CD4-positive, alpha-beta T cell treated with Interleukin-6 for 4 hours (primary cell): Measurements from ENCODE around the gene ZFY.
"Not testable (repeated sequence)": the region's sequence is repeated elsewhere in the genome, so short reads cannot be mapped to it uniquely, and the experiment has no call there.

ENCODE experiments used
- DNase-seq: peaks from one replicate; pipeline ENCODE4 v3.0.0-alpha.2; 2020; ENCODE audit warnings: mixed read lengths

The ZFY gene

GRCh38 chrY:2979283-2979682 lies 44.1 kb downstream of the ZFY start:
- no peak for DNase-seq

- DNase-seq, result no peak
Measured at GRCh38 chrY:2984491-2984890, 49.3 kb downstream of the ZFY start.

GRCh38 chrY:2987178-2987577 lies 52.0 kb downstream of the ZFY start:
- DNase-seq, result not testable (repeated sequence)

GRCh38 chrY:2997369-2997768 lies 62.2 kb downstream of the ZFY start:
- DNase-seq, result not testable (repeated sequence)

GRCh38 chrY:3002190-3002589 lies 67.0 kb downstream of the ZFY start:
- DNase-seq, result no peak

GRCh38 chrY:3002680-3003515 lies 67.7 kb downstream of the ZFY start:
- no peak for DNase-seq

GRCh38 chrY:3003516-3003830 lies 68.3 kb downstream of the ZFY start:
- no peak for DNase-seq

- DNase-seq, result no peak
Measured at GRCh38 chrY:3003846-3004245, 68.7 kb downstream of the ZFY start.

- not testable (repeated sequence) for DNase-seq
Measured at GRCh38 chrY:3006031-3006430, 70.8 kb downstream of the ZFY start.

GRCh38 chrY:3007967-3008366 lies 72.8 kb downstream of the ZFY start:
- no peak for DNase-seq

- no peak for DNase-seq
Measured at GRCh38 chrY:3012226-3012625, 77.0 kb downstream of the ZFY start.

GRCh38 chrY:3016594-3016993 lies 81.4 kb downstream of the ZFY start:
- DNase-seq, result no peak

GRCh38 chrY:3018546-3018945 lies 83.4 kb downstream of the ZFY start:
- DNase-seq, result no peak

GRCh38 chrY:3019584-3019983 lies 84.4 kb downstream of the ZFY start:
- no peak for DNase-seq

GRCh38 chrY:3021176-3021575 lies 86.0 kb downstream of the ZFY start:
- no peak for DNase-seq

GRCh38 chrY:3023606-3024005 lies 88.4 kb downstream of the ZFY start:
- DNase-seq, result no peak

GRCh38 chrY:3025357-3025756 lies 90.2 kb downstream of the ZFY start:
- DNase-seq, result no peak
